SU-DHL-6 (cell line): ENCODE data around the gene RETREG1.

ENCODE experiments used
- CTCF ChIP-seq: fragments of 200-600 bp; sonication (generic); IDR thresholded peaks from one replicate; pipeline ENCODE4 v1.5.1; 2017; ENCODE audit warnings: antibody characterized with exemption, mild to moderate bottlenecking, low read length, moderate library complexity; ENCODE audit not compliant: insufficient read depth, poor library complexity, severe bottlenecking
- EZH2phosphoT487 ChIP-seq: fragments of 200-600 bp; sonication (generic), shearing (Covaris generic); conservative IDR thresholded peaks from 2 replicates; pipeline ENCODE4 v1.6.1; 2018; ENCODE audit warnings: mild to moderate bottlenecking, antibody characterized with exemption, low read length, moderate library complexity, mixed read lengths

- TF ChIP-seq EZH2phosphoT487 (no peak), CTCF (no peak)
Observed at GRCh38 chr5:16493261-16493660, 123.5 kb downstream of the RETREG1 start.
